Measurements from ENCODE around the gene TSPEAR. TPM values are rescaled to one million over a fixed set of nuclear protein-coding genes. Genes with fewer than 3 reads are reported as not detected.

Gene TSPEAR
- total and polyA plus RNA-seq, 2 donors (not counting 1 experiment from before 2014, with no cell fraction given): not detected

GRCh38 chr21:44557491-44558328 is 153.7 kb downstream of the TSPEAR start:
- 71% methylated on average over 30 of the region's 30 CpGs for WGBS (ENCODE audit: insufficient coverage)
- peaks cover 0 to 13% (median 4%) of the 10 kb centered on the region in 4 experiments for H3K27me3 ChIP-seq (replicated peaks in 1 of 4; ENCODE audit: control extremely low read depth in 1 of 4, control insufficient read depth in 3 of 4, insufficient read depth in 4 of 4, low read length in 3 of 4)
- H3K9me3 Mint-ChIP-seq (ENCODE audit: insufficient read depth): peaks cover 9% of the 10 kb centered on the region

More at GRCh38 chr21:44557491-44558328, 153.7 kb downstream of the TSPEAR start:
- H3K9me3 ChIP-seq (ENCODE audit: control extremely low read depth in 1 of 3, control insufficient read depth in 2 of 3, insufficient read depth in 1 of 3, low read length in 2 of 3): peaks cover 0 to 10% (median 4%) of the 10 kb centered on the region in 3 donors
- POLR2A ChIA-PET: no interaction called here
- no peaks in the 10 kb centered on the region for H3K79me2 ChIP-seq (ENCODE audit: control insufficient read depth, insufficient read depth, low read length)
- CTCF ChIA-PET: interaction anchor here (1.2 kb wide), 1 partner anchor 382 kb away, joined by 3 read pairs; the partner anchor contains the start of gene SLX9
- no peaks in the 10 kb centered on the region for H4K20me1 ChIP-seq (ENCODE audit: control insufficient read depth, insufficient read depth, low read length, poor library complexity, severe bottlenecking)
- no peak overlapping the region for H3K4me3 ChIP-seq (ENCODE audit: control extremely low read depth in 1 of 5, extremely low read depth in 1 of 5, insufficient read depth in 1 of 5, low read depth in 2 of 5, low read length in 4 of 5)
- DNase-seq: no peak
- intact Hi-C loops (cut with micrococcal nuclease): no loop called here
- ATAC-seq (ENCODE audit: low read depth): no peak
- H3K9ac ChIP-seq (ENCODE audit: low read length): no peak overlapping the region
- no peak overlapping the region for H2AFZ ChIP-seq (ENCODE audit: insufficient read depth, low read depth, low read length, poor library complexity, severe bottlenecking)
- no peak overlapping the region for H3K4me3 Mint-ChIP-seq
- no peak overlapping the region for H3K27ac ChIP-seq (ENCODE audit: low read length in 2 of 2)
- peaks cover 46% of the 10 kb centered on the region for H3K27me3 Mint-ChIP-seq
- peaks cover 23% of the 10 kb centered on the region for H3K4me1 Mint-ChIP-seq
- no peak overlapping the region for H3K4me2 ChIP-seq (replicated peaks; ENCODE audit: low read depth, low read length, poor library complexity, severe bottlenecking)
- peaks cover 0 to 11% of the 10 kb centered on the region in 2 donors for H3K4me1 ChIP-seq (ENCODE audit: control insufficient read depth in 2 of 2, insufficient read depth in 2 of 2, low read length in 2 of 2)
- TF ChIP-seq EZH2 (IDR thresholded peaks at IDR 0.05; ENCODE audit: borderline replicate concordance, insufficient read depth, low read depth, low read length, poor library complexity, severe bottlenecking) (no peak), CTCF (IDR thresholded peaks at IDR 0.05) (no peak)
- no peaks in the 10 kb centered on the region for H3K36me3 ChIP-seq (replicated peaks in 1 of 2; ENCODE audit: control extremely low read depth in 1 of 2, control insufficient read depth in 1 of 2, extremely low read depth in 1 of 2, insufficient read depth in 2 of 2, low read length in 1 of 2)
- H3K27ac Mint-ChIP-seq: no peak overlapping the region

All from B cell (primary cell).